Measurements from ENCODE around the gene FEN1. TPM values are rescaled to one million over a fixed set of nuclear protein-coding genes. Genes with fewer than 3 reads are reported as not detected.
A peak's percentile ranks its signal among the peaks of the same experiment; 100 is the strongest.

The FEN1 gene
- total RNA-seq, 4 donors from 2014 or later, result 4.5 to 11.0 (median 4.6) TPM

DNA sequence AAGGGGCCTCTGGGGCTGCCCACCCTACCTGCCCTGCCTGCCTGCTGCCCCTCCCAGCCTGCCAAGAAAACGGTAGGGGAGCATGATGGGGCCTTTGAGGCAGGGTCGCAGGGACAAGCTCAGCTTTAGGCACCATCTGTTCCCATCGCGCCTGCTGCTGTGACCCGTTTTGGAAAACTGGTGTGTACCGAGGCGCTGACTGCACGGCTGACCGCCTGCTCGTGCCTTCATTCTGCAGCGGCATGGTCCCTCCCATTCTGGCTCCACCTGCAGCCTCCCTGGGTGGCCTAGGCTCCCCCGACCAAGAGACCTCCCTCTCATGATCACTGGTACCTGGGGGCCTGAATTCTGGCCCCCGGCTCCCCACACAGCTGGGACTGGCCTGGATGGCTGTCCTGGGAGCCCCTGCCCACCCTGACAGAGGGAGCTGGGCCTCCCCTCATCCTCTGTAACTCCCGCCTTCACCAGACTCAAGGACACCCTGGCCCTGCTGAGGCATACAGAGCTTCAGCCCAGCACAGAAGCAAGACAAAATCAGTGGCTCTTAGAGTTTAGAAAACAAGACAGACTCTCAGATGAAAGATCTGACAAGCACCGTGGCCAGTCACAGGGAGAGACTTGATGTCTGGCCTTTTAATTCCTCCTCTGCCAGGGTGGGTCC is 46.8 kb upstream of the FEN1 start:
- no peak overlapping the region for H3K4me3 ChIP-seq
- H3K36me3 ChIP-seq, result peaks cover 0 to 41% (median 0%) of the 10 kb centered on the region in 3 donors
- H3K4me1 ChIP-seq, result peaks cover 0 to 37% (median 13%) of the 10 kb centered on the region in 4 donors
- WGBS, 2 donors, result 63 to 65% methylated on average over 10 to 15 of the region's 15 CpGs
- no peaks in the 10 kb centered on the region for H3K27me3 ChIP-seq
- no peak overlapping the region for H3K27ac ChIP-seq
- H3K9me3 ChIP-seq, result no peaks in the 10 kb centered on the region
- TF ChIP-seq, protein P1, sequence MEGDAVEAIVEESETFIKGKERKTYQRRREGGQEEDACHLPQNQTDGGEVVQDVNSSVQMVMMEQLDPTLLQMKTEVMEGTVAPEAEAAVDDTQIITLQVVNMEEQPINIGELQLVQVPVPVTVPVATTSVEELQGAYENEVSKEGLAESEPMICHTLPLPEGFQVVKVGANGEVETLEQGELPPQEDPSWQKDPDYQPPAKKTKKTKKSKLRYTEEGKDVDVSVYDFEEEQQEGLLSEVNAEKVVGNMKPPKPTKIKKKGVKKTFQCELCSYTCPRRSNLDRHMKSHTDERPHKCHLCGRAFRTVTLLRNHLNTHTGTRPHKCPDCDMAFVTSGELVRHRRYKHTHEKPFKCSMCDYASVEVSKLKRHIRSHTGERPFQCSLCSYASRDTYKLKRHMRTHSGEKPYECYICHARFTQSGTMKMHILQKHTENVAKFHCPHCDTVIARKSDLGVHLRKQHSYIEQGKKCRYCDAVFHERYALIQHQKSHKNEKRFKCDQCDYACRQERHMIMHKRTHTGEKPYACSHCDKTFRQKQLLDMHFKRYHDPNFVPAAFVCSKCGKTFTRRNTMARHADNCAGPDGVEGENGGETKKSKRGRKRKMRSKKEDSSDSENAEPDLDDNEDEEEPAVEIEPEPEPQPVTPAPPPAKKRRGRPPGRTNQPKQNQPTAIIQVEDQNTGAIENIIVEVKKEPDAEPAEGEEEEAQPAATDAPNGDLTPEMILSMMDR (IDR thresholded peaks at IDR 0.05), result no peak
- no peak for TF ChIP-seq POLR2A (IDR thresholded peaks at IDR 0.05)
- TF ChIP-seq EP300 (IDR thresholded peaks at IDR 0.05), result no peak
- no peak for DNase-seq (ENCODE audit: low spot score in 2 of 2)

DNA sequence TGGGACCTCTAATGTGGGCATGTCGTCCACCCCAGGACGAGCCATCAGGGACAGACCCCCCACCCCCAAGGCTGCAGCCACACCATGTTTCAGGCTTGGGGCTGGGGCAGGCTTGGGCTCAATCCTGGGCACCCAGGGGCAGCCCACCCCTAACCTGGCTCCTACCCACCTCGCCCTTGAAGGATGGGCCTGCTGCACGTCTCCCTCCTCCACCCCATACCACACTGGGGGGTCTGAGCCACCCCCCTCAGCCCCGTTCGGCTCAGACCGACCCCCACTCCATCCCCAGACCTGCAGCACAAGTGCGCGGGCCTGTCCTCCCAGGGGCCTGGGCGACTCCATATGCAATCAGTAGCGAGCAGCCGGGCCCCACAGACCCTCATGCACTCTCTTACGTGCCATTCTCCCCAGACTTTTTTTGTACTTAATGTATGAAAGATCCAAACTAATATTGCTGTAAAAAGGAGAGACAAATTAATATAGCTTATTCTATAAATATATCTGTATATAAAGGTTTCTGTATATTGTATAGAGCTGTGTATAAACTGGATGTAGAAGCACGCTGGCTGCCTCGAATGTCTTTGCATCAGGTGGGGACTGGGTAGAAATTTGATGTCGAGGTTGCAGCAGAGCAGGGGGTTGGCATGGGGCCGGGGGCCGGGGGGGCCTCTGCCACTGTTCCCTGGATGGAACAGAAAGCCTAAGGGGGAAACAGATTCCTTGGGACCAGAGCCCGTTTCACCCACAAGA is 46.1 kb upstream of the FEN1 start:
- no peak overlapping the region for H3K4me3 ChIP-seq
- no peak overlapping the region for H3K27ac ChIP-seq
- TF ChIP-seq, protein P1 (IDR thresholded peaks at IDR 0.05), result no peak
- TF ChIP-seq EP300 (IDR thresholded peaks at IDR 0.05) (no peak), POLR2A (IDR thresholded peaks at IDR 0.05) (no peak)
- H3K27me3 ChIP-seq, result no peaks in the 10 kb centered on the region
- no peak for DNase-seq (ENCODE audit: low spot score in 2 of 2)
- peaks cover 0 to 34% (median 0%) of the 10 kb centered on the region in 3 donors for H3K36me3 ChIP-seq
- H3K4me1 ChIP-seq, result peaks cover 0 to 37% (median 13%) of the 10 kb centered on the region in 4 donors
- no peaks in the 10 kb centered on the region for H3K9me3 ChIP-seq
- 76 to 79% methylated on average over 19 of the region's 19 CpGs for WGBS, 2 donors

DNA sequence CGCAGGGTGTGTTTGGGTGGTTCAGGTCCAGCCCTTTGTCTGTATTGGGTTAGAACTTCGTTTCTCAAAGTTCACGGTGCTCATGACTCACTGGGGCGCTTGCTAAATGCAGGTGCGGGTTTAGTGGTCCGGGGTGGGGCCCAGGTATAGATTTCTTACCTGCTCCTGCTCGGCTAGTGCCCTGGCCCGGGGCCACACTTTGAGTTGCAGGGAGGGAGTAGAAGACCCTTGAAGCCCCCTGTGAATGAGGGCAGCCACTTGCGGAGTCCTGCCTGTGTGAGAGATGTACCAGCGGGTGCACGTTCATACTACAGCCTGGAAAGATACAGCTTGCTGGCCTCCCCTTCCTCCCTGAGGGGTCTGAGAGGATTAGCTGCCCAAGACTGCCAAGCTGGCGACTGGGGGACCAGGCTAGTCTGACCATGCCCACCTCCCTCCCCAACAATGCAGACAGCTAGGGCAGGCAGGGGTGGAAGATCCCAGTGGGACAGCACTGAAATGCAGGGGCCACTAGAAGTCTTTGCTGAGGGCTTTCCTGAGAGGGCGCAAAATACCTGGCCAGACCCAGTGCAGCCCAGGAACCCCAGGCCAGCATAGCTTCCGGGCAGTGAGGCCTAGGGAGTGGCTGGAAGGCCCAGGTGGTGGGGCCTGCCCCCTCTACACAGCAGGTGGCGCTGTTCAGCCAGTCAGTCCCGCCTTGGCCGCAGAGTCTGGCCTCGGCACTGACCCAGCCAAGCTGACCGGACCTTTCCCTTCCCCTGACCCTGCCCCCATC is 45.3 kb upstream of the FEN1 start:
- H3K9me3 ChIP-seq, result no peaks in the 10 kb centered on the region
- H3K4me1 ChIP-seq, result peaks cover 0 to 44% (median 13%) of the 10 kb centered on the region in 4 donors
- no peaks in the 10 kb centered on the region for H3K27me3 ChIP-seq
- peak; percentile 64 to 71 for DNase-seq (ENCODE audit: low spot score in 2 of 2)
- WGBS, 2 donors, result 61 to 74% methylated on average over 16 of the region's 19 CpGs
- H3K36me3 ChIP-seq, result peaks cover 0 to 26% (median 0%) of the 10 kb centered on the region in 3 donors
- TF ChIP-seq, protein P1 (IDR thresholded peaks at IDR 0.05), result peak; percentile 79 to 91 (median 90)
- TF ChIP-seq EP300 (IDR thresholded peaks at IDR 0.05), result no peak
- H3K27ac ChIP-seq, result no peak overlapping the region
- H3K4me3 ChIP-seq, result no peak overlapping the region

DNA sequence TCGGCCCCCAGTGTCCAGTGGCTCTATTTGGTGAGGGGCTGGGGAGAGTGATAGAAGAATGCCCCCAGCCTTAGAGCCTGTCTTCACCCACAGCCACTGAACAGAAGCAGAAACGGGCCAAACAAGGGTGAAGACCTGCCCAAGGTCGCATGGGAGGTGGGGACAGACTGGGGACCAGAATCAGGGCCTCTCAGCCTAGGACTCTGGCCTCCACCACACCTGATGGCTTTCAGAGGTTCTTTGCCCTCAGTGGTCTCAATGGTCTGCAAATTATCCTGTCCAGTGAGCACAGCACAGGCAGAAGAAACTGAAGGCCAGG is 44.8 kb upstream of the FEN1 start:
- DNase-seq (ENCODE audit: low spot score in 2 of 2), result no peak
- no peak overlapping the region for H3K4me3 ChIP-seq
- peaks cover 0 to 21% (median 0%) of the 10 kb centered on the region in 3 donors for H3K36me3 ChIP-seq
- H3K27me3 ChIP-seq, result peaks cover 0 to 2% of the 10 kb centered on the region in 2 donors
- peaks cover 0 to 48% (median 15%) of the 10 kb centered on the region in 4 donors for H3K4me1 ChIP-seq
- no peaks in the 10 kb centered on the region for H3K9me3 ChIP-seq
- H3K27ac ChIP-seq, result no peak overlapping the region
- 14 to 30% methylated on average over 1 to 3 of the region's 3 CpGs for WGBS, 2 donors
- no peak for TF ChIP-seq POLR2A (IDR thresholded peaks at IDR 0.05)
- TF ChIP-seq, protein P1 (IDR thresholded peaks at IDR 0.05), result no peak
- no peak for TF ChIP-seq EP300 (IDR thresholded peaks at IDR 0.05)
